CD4-positive, alpha-beta T cell treated with Interleukin-15 for 4 hours (primary cell): ENCODE results near the gene PTGFRN.
"Not testable (repeated sequence)": the region's sequence is repeated elsewhere in the genome, so short reads cannot be mapped to it uniquely, and the experiment has no call there.

Experiments
- DNase-seq: peaks from one replicate; pipeline ENCODE4 v3.0.0-alpha.2; 2020; ENCODE audit warnings: low spot score

Gene PTGFRN

DNA sequence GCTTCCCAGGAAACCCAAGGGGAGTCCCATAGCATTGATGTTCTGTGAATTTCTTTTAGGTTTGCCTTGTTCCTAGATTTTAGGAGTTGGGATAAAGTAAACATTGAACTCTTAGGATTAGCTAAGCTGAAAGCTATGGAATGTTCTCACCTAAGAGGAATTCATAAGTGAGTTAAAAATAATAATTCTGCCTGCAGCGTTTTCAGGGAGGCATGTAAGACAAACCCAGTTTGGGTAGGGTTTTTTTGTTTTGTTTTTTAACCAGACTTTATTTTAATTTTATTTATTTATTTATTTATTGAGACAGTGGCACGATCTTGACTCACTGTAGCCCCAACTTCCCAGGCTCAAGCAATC, 62.9 kb downstream of the PTGFRN start:
- no peak for DNase-seq

DNA sequence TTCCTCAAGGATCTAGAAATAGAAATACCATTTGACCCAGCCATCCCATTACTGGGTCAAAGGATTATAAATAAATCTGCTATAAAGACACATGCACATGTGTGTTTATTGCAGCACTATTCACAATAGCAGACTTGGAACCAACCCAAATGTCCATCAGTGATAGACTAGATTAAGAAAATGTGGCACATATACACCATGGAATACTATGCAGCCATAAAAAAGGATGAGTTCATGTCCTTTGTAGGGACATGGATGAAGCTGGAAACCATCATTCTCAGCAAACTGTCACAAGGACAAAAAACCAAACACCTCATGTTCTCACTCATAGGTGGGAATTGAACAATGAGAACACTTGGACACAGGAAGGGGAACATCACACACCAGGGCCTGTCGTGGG, 70.6 kb downstream of the PTGFRN start:
- DNase-seq, result not testable (repeated sequence)

GRCh38 chr1:116981521-116982037, 71.9 kb downstream of the PTGFRN start:
- no peak for DNase-seq

DNA sequence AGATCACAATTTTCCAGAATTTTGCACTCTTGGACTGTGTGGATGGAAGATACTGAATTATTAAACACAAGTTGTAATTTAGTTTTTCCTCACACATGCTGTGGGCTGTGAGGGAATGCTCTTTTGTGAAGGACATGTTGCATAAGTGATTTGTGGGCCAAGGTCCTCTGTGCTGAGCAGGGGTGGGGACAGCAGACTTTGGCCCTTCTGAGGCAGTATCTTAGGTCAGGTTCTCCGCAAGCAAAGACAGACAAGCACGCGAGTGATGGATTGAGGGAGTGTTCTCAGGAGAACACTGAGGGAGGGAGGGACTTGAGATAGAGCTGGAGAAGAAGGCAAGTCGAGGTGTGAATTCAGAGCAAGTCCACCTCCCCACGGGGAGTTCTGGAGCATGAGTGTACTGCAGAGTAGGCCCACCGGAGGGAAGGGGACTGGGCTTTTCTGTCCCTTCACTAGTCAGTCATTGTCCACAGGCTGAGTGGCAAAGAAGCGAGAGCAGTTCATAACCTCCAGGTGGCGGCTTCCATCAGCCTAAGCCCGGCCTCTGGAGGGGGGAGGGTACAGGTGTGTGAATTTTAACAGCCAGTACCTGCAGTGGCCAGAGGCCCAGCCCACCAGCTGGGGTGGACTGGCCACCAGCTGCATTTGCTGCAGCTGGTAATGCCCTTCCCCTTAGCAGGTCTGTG, 72.7 kb downstream of the PTGFRN start:
- no peak for DNase-seq

DNA sequence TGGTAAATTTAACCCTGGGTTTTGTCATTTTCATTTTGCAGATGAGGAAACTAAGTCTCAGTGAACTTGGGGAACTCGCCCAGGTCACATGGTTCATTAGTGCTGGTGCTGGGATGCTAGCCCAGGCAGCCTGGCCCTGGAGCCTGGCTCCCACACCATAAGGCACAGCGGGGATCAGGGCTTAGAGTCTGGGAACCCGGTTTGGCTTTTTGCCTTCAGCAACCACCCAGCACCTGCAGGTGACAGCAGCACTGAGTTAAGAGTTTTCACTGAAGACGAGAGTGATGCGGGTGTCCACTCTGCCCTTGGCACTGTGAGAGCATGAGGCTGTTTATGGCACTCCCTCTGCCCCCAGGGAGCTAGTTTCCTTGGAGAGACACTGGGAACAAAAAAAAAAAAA, 73.4 kb downstream of the PTGFRN start:
- no peak for DNase-seq

- no peak for DNase-seq
These were observed 74.0 kb downstream of the PTGFRN start for GRCh38 chr1:116983678-116984077.

DNA sequence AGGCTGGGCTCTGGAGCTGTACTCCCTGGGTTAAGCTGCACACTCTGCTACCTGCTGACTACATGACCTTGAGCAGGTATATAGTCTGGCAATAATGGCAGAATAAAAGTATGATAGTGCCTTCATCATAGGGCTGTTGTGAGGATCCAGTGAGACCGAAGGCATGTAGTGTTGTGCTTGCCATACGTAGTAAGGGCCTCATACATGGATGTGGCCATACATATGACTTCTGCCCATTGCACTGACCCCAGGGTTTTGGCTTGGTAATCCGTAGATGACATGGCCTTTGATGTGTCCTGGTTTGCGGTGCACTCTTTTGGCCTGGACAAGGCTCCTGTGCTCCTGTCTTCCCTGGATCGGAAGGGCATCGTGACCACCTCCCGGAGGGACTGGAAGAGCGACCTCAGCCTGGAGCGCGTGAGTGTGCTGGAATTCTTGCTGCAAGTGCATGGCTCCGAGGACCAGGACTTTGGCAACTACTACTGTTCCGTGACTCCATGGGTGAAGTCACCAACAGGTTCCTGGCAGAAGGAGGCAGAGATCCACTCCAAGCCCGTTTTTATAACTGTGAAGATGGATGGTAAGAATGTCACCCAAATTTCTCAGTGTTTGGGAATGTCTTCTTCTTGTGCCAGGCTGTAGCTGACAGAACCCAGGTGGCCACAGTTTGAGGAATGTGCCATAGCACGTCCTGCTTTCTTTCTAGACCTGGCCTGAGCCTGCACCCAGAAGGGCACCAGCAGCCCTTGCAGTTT, 74.9 kb downstream of the PTGFRN start:
- no peak for DNase-seq

DNA sequence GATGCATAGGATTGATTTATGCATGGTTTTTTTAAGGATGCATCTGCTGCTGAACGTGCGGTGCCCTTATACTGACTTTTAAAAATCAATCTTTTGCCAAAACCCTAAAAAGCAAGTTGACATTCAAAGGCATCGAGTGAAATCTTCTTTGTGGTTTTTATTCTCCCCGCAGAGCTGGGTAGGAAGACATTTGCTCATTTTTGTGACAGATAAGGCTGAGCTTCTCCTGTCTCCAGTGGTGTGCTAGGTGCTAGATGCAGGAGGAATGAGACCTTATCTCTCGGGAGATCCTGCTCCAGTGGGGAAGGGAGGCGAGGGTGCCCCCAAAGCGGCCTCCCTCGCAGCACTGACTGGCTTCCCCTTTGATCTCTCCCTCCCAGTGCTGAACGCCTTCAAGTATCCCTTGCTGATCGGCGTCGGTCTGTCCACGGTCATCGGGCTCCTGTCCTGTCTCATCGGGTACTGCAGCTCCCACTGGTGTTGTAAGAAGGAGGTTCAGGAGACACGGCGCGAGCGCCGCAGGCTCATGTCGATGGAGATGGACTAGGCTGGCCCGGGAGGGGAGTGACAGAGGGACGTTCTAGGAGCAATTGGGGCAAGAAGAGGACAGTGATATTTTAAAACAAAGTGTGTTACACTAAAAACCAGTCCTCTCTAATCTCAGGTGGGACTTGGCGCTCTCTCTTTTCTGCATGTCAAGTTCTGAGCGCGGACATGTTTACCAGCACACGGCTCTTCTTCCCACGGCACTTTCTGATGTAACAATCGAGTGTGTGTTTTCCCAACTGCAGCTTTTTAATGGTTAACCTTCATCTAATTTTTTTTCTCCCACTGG, 76.9 kb downstream of the PTGFRN start:
- peak; percentile 12 for DNase-seq

DNA sequence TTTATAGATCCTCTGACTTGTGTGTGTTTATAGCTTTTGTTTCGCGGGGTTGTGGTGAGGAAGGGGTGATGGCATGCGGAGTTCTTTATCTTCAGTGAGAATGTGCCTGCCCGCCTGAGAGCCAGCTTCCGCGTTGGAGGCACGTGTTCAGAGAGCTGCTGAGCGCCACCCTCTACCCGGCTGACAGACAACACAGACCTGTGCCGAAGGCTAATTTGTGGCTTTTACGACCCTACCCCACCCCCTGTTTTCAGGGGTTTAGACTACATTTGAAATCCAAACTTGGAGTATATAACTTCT, 77.5 kb downstream of the PTGFRN start:
- peak; percentile 64 for DNase-seq

DNA sequence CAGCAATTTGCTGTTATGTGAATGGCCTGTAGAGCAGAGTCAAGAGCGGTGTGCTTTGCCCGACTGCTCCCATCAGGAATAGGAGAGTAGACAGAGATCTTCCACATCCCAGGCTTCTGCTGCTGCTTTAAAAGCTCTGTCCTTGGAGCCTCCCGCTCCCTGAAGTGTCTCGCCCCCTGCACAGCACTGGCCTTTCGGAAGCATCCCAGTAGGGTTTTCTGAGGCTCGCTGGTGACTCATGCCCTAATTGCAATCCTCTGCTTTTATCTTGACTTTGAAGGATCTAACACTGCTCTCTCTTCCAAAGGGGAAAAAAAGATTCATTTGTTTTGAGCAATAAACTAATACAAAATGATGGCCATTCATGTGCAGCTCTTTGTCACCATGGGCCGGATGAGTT, 78.5 kb downstream of the PTGFRN start:
- no peak for DNase-seq

GRCh38 chr1:116988908-116989307, 79.2 kb downstream of the PTGFRN start:
- DNase-seq, result no peak

GRCh38 chr1:116989835-116990234, 80.1 kb downstream of the PTGFRN start:
- no peak for DNase-seq

DNA sequence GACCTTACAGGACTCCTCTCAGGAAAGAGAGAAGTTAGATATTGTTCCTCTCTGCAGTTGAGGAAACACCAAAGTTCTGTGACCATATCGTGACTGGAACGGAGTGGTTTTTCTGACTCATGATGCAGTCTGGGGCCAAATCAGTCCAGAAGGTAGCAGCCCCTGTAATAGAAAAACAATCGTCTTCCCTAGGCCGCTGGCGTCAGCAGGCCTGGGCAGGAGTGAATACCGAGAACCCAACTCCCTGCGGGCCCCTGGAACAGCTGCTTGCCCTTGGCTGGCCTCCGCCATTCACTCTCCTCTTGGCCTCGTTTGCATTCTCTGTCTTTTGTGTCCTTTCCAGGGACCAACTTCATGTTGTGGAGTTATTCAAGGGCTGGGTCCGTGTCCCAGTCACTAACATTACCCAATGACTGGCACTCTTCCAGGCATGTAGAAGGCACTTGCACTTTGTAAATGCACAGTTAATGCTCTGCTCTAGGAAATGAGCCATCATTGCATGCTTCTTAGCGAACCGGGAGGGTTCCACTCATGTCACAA, 81.0 kb downstream of the PTGFRN start:
- DNase-seq, result no peak

GRCh38 chr1:116991171-116991845, 81.6 kb downstream of the PTGFRN start:
- no peak for DNase-seq

GRCh38 chr1:116991918-116992317, 82.2 kb downstream of the PTGFRN start:
- DNase-seq, result no peak

DNA sequence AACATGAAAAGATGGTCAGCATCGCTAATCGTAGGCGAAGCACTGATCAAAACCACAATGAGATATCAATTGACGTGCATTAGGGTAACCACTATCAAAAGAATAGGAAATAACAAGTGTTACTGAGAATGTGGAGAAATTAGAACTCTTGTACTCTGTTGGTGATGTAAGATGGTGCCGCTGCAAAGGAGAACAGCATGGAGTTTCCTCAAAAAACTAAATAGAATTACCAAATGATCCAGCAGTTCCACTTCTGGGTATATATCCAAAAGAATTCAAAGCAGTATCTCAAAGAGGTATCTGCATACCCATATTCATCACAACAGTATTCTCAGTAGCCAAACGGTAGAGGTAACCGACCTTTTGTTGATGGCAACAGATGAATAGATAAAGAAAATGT, 83.6 kb downstream of the PTGFRN start:
- DNase-seq, result no peak

GRCh38 chr1:116994411-116994810, 84.7 kb downstream of the PTGFRN start:
- DNase-seq, result no peak

DNA sequence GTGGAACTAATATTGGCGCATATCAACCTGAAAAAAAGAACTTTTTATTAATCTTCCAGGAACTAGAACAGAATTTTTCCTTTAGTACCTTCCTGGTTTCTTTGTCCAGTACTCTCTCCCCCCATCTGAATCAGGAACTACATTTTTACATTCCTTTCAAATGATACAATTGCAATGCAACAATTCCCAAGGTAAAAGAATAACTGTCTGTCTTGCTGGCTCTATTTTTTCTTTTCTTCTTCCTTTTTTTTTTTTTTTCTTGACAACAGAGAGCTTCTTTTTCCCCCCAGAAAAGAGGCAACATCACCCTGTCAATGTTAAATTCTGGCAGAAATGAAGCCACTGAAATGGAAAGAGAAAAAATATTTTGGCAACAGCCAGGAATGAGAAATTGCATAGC, 87.3 kb downstream of the PTGFRN start:
- DNase-seq, result no peak

GRCh38 chr1:116997636-116998035, 87.9 kb downstream of the PTGFRN start:
- DNase-seq, result no peak

GRCh38 chr1:116999596-116999995, 89.9 kb downstream of the PTGFRN start:
- DNase-seq, result no peak

GRCh38 chr1:117000142-117000541, 90.4 kb downstream of the PTGFRN start:
- DNase-seq, result no peak
